Inflammatory macrophage treated with lipopolysaccharide for 4 hours (primary cell): ENCODE measurements around the gene CELF2.

Experiments used
- DNase-seq: peaks from one replicate; pipeline ENCODE4 v3.0.0-alpha.2; 2020

Gene CELF2

GRCh38 chr10:11231285-11231684 lies 213.6 kb downstream of the CELF2 start:
- DNase-seq, result no peak

DNA sequence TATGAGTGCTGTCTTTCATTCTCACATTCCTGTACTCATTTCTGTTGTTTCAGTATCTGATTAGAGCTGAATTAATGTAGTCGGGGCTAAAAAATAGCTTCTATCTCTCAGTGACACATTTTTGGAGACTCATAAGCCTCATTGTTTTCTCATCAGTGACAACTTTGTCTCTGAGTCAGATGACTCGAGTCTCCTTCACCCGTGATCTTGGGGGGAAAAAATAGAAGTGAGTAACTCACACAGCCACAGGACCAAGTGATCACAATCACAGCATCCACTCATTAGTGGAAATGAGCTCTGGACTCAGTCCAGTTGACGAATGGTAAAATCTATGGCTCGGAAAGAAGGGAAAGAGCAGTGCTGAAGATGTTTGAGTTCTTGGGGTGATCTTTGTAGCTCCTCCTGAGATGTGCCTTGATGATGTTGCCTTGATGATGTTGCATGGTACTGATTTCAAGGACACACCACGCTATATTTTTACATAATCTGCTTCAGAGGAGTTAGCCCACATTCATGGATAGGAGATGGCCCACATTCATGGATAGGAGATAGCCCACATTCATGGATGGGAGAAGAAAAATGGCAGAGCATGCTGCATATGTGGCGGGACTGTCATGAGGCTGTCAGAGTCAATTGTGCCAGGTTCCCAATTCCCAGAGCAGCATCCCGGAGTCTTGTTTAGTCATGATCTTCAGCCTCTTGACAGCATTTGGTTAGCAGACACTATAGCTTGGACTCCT lies 214.7 kb downstream of the CELF2 start:
- no peak for DNase-seq

DNA sequence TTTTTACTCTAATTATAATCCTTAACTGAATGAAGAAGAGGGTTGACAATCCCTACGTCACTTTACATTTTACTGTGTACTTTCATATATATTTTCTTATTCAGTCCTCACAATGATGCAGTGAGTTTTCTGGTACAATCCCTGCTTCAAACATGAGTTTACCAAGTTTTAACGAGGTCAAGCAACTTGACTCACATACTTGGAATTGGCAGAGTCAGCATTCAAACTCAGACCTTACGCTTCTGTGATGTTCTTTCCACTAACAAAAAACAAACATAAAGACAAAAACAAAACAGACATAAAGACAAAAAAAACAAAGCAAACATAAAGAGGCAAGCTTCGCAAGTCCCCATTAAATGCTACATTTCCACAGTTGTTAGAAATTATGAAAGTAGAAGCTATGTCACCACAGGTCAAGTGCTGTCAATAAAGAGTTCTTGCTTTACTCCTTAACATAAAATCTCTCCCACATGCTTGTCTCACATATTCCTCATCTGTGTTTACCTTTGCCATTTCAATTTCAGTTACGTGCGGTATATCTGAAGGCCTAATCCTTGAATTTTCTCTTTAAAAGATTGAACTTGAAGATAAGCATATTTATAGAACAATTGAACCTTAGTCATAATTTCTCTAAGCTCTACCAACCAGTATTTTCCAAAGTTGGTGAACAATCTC lies 217.3 kb downstream of the CELF2 start:
- DNase-seq, result no peak

DNA sequence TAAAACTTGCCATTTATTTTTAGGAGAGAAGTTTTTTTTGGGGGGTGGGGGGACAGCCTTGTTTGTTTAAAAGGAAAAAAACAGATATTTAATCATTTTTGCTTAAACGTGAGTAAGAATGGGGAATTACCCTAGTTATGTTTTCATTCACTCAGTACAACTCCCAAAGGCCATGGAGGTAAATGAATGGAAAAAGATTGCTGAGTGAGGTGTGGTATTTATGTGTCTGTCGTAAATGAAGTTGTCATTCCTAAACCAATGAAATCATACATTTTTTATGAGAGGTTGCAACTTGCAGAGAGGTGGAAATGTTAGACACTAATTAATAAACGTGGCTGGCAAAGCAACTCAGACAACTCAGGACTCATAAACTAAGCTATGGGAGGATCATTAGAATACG lies 218.1 kb downstream of the CELF2 start:
- DNase-seq, result no peak

GRCh38 chr10:11236234-11236633 lies 218.6 kb downstream of the CELF2 start:
- no peak for DNase-seq

- DNase-seq, result no peak
Measured at GRCh38 chr10:11237571-11237970, 219.9 kb downstream of the CELF2 start.

GRCh38 chr10:11238893-11239292 lies 221.2 kb downstream of the CELF2 start:
- no peak for DNase-seq

- DNase-seq, result peak; percentile 33
Measured at GRCh38 chr10:11240641-11241040, 223.0 kb downstream of the CELF2 start.

DNA sequence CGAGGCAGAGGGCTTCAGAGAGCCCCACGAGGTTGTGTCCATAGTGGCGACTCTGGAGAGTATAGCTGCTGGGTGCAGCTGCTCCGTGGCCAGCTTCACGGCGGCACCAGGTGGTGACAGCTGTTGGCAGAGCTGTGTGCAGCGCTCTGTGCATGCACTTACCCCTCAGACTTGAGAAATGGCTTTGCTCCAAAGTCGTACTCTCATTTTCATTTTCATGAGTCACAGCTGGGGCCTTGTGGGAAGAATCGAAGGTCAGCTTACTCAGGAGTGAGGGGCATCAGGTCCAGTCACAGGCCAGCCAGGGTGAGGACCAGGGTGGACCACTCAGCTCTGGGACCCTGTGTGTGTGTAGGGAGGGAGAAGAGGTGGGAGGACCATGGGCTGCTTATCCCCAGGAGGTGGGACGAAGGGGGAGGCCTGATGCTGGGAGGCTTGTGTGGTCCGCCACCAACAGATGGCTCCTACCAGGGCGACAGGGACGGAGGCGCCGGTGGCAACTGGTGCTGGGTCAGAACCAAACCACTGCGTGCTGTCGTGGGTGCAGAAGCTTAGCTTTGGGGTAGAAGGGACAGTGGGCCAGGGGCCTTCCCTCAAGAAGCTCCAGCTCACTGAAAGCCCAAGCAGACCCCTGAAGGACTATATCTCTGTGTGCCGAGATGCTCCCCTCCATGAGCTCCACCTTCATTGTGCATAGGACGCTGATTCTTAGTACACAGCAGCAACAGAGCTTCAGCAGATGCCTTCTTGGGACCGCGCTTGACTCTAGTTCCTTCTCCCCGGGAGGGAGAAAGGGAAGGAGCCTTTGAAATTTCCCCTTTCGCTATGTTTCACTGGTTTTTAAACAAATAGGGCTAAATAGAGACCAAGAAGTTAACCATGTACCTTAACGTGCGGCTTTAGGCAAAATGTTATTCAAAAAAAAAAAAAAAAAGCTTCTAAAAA lies 225.0 kb downstream of the CELF2 start:
- DNase-seq, result peak; percentile 81

GRCh38 chr10:11243425-11244222 lies 226.0 kb downstream of the CELF2 start:
- no peak for DNase-seq

- peak; percentile 81 for DNase-seq
Measured at GRCh38 chr10:11245095-11245479, 227.4 kb downstream of the CELF2 start.

DNA sequence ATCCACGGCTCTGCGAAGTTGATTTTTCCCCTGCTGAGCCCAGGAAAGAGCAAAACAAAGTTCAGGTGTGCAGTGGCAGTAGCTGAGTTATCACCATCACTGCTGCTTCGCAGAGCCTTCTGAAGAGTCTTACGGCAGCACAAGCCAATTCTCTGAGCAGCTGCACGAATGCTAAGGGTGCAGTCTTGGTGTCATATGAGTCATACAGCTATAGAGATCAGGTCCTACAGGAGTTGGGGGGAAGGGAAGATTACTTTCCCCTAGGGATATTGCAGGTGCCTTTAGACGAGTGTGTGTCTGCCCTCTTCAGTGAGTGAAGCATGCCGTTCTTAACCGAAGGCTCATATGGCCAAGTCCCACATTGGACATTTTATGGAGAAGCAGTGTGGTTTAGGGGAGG lies 227.8 kb downstream of the CELF2 start:
- no peak for DNase-seq

DNA sequence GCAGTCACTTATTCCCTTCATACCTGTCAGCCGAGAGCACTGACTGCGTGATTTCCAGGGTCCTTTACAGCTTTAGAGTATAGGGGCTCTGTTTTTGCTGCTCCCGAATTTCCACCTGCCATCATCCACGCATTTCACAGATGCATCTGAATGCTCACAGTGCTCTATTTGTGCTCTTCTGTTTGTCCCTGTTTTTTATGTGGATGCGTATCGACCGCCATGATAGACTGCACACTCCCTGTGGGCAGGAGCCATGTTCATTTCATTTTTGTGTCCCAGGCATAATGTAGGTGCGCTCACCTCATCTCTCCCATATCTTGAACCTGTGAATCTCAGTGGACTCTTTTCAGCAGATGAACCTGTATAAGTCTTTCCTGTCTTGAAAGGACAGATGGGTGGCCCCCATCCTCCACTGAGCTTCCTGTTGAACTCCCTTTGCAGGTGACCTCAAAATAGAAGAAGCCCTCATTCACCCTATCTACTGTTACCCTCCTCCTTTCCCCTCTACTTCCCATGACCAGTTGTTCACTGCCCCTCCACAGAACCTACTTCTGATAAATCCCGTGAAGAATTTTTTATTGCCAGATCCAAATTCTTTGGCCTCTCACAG lies 228.4 kb downstream of the CELF2 start:
- no peak for DNase-seq

GRCh38 chr10:11246752-11247467 lies 229.2 kb downstream of the CELF2 start:
- no peak for DNase-seq

- no peak for DNase-seq
Measured at GRCh38 chr10:11249152-11249807, 231.6 kb downstream of the CELF2 start.

- no peak for DNase-seq
Measured at GRCh38 chr10:11249808-11250195, 232.1 kb downstream of the CELF2 start.

DNA sequence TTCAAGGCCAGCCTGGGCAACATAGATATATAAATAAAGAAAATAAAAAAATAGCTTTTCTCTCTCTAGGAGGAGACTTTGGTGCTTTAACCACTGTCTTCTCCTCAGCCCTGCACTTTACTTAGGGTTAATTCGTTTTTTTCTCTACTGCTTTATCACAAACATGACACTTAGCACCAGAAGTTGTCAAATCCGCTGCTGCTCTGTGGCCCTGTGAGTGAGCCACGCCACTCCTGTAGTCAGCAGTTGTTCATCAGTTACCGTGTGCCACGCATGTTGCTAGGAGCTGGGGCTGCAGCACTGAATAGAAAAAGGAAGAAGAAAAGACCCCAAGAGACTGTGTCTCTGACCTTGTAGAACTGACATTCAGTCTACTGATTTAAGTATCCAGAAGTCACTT lies 232.6 kb downstream of the CELF2 start:
- DNase-seq, result no peak

DNA sequence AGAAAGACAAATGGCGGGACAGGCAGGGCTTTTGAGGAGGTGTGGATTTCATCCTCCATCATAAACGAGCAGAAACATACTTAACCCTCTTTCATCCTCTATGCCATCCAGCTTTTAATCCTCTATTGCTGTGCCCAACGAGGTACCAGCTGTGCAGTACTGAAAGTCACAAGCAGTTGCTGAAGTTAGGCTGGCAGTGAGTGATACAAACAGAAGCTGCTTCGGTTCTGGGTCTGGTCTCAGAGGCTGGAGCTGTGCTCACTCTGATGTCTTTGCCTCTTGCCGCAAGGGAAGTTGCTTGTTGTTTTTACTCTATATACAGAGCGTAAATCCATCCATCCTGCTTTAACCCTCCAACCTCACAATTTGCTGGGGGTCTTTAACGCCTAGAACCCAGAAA lies 235.2 kb downstream of the CELF2 start:
- DNase-seq, result no peak

DNA sequence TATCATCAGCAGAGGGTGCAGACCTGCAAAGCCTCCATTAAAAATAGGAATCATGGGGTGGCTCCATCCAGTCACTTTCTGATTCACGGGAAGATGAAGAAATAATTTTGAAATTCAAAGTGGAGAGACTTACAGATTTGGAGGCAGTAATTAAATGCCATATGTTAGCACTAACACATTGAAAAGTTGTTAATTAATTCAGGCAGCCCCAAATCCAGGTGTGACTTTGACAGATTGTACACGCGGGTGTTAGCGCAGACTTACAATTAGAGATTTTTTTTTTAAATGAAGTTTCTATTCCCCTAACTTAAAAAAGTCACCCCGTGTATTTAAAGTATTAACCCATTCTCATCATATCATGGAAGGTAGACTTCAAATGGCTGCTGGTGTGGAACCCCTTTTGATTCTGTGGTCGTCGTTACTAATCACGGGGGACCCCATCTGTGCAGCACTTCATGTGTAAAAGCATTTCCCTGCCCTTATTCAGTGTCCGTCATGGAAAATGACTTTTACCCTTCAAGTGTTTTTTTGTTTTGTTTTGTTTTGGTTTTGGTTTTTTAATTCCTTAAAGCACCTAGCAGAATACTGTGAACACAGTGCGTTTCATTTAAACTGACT lies 235.8 kb downstream of the CELF2 start:
- no peak for DNase-seq

- no peak for DNase-seq
Measured at GRCh38 chr10:11255156-11255555, 237.5 kb downstream of the CELF2 start.
